KMS-11 (cell line): ENCODE data around the gene DDX49.

Experiments used
- H2AFZ ChIP-seq: fragments of 200-600 bp; sonication (generic); 2 replicates; pipeline ENCODE4 v1.6.1; 2016; ENCODE audit warnings: antibody characterized with exemption, mixed run types, low read depth
- H3K27ac ChIP-seq: fragments of 200-600 bp; sonication (generic); 2 replicates; pipeline ENCODE4 v1.6.1; 2016; ENCODE audit warnings: mild to moderate bottlenecking, mixed run types
- H3K27me3 ChIP-seq: fragments of 200-600 bp; sonication (generic); 2 replicates; pipeline ENCODE4 v1.6.1; 2017; ENCODE audit warnings: mild to moderate bottlenecking, low read depth, mixed run types, moderate library complexity; ENCODE audit not compliant: insufficient read depth
- H3K36me3 ChIP-seq: fragments of 200-600 bp; sonication (generic); 2 replicates; pipeline ENCODE4 v1.6.1; 2017; ENCODE audit warnings: mild to moderate bottlenecking, mixed run types; ENCODE audit not compliant: insufficient read depth
- H3K4me1 ChIP-seq: fragments of 200-600 bp; sonication (generic); 2 replicates; pipeline ENCODE4 v1.6.1; 2016; ENCODE audit warnings: mild to moderate bottlenecking, low read depth, mixed run types; ENCODE audit not compliant: poor library complexity, severe bottlenecking
- H3K4me2 ChIP-seq: fragments of 200-600 bp; sonication (generic); 2 replicates; pipeline ENCODE4 v1.7.0; 2016; ENCODE audit warnings: mild to moderate bottlenecking, mixed run types
- H3K4me3 ChIP-seq: fragments of 200-600 bp; sonication (generic); IDR thresholded peaks from 2 replicates; pipeline ENCODE4 v1.6.1; 2017; ENCODE audit warnings: low read depth, low read length, mixed read lengths; ENCODE audit not compliant: insufficient read depth
- H3K79me2 ChIP-seq: fragments of 200-600 bp; sonication (generic); 2 replicates; pipeline ENCODE4 v1.6.1; 2016; ENCODE audit warnings: low read depth, mixed run types; ENCODE audit not compliant: insufficient read depth
- H3K9ac ChIP-seq: fragments of 200-600 bp; sonication (generic); 2 replicates; pipeline ENCODE4 v1.6.1; 2016; ENCODE audit warnings: mild to moderate bottlenecking, mixed run types
- H4K20me1 ChIP-seq: fragments of 200-600 bp; sonication (generic); 2 replicates; pipeline ENCODE4 v1.6.1; 2016; ENCODE audit warnings: mild to moderate bottlenecking, mixed run types; ENCODE audit not compliant: insufficient read depth
- TF ChIP-seq, protein P1 (sequence below): fragments of 200-600 bp; sonication (generic); conservative IDR thresholded peaks from 2 replicates; pipeline ENCODE4 v1.6.1; 2017; ENCODE audit warnings: low read depth, mild to moderate bottlenecking, antibody characterized with exemption, low read length, moderate library complexity, mixed read lengths

Gene DDX49

DNA sequence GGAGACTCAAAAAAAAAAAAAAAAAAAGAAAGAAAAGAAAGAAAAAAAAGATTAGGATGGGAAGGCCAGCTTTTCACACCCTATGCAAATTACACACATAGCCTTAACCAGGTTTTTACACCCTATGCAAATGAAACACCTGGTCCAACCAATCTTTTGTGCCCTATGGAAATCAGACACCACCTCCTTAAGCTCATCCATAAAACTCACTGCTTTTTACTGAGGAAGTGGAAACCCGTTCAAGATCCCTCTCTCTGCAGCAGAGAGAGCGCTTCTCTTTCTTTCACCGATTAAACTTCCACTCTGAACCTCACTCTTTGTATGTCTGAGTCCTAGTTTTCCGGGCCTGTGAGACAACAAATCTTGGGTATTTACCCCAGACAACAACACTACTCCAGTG, 46.8 kb downstream of the DDX49 start:
- no peak overlapping the region for H3K4me2 ChIP-seq
- H4K20me1 ChIP-seq: no peaks in the 10 kb centered on the region

DNA sequence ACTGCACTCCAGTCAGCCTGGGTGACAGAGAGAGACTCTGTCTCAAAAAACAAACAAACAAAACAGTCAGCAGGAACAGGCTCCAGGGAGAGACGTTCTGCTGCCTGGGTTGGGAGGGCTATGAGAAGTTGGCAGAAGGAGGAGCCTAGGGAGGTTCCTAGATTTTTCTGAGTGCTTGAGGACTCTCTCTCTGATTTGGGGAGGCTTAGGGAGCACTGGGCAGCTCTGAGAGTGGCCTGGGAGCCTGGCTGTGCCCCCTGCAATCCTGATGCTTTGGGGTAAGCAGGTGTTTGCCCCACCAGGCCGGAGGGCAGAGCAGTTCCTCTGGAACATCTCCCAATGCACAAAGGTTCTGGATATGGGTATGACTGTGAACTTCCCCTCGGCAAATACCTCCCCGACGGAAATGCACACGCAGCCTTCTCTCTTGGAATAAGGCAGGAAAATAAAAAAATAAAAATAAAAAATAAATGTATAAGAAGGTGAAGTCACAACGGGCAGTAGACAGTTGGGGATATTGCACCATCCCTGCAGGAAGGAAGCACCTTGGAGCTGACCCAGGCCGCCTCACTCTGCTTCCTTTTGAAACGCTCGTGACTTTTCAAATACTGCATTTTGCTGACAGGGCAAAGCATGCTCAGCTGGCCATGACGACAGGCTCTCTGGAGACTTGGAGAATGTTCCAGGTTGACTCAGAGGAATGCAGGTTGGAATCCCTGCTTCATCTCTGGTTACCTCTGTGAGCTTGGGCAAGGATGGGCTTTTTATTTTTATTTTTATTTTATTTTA, 48.0 kb downstream of the DDX49 start:
- no peak overlapping the region for H3K27ac ChIP-seq
- peaks cover 3% of the 10 kb centered on the region for H3K4me1 ChIP-seq
- no peaks in the 10 kb centered on the region for H3K36me3 ChIP-seq
- TF ChIP-seq, protein P1, sequence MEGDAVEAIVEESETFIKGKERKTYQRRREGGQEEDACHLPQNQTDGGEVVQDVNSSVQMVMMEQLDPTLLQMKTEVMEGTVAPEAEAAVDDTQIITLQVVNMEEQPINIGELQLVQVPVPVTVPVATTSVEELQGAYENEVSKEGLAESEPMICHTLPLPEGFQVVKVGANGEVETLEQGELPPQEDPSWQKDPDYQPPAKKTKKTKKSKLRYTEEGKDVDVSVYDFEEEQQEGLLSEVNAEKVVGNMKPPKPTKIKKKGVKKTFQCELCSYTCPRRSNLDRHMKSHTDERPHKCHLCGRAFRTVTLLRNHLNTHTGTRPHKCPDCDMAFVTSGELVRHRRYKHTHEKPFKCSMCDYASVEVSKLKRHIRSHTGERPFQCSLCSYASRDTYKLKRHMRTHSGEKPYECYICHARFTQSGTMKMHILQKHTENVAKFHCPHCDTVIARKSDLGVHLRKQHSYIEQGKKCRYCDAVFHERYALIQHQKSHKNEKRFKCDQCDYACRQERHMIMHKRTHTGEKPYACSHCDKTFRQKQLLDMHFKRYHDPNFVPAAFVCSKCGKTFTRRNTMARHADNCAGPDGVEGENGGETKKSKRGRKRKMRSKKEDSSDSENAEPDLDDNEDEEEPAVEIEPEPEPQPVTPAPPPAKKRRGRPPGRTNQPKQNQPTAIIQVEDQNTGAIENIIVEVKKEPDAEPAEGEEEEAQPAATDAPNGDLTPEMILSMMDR: no peak
- no peaks in the 10 kb centered on the region for H3K27me3 ChIP-seq
- H3K79me2 ChIP-seq: no peaks in the 10 kb centered on the region
- no peak overlapping the region for H3K9ac ChIP-seq
- no peaks in the 10 kb centered on the region for H4K20me1 ChIP-seq
- no peak overlapping the region for H2AFZ ChIP-seq
- H3K4me2 ChIP-seq: no peak overlapping the region
- no peak overlapping the region for H3K4me3 ChIP-seq

More for the DNA sequence above, 46.8 kb downstream of the DDX49 start:
- Histone ChIP-seq H2AFZ (no peak overlapping the region), H3K79me2 (no peaks in the 10 kb centered on the region), H3K27ac (no peak overlapping the region), H3K4me3 (no peak overlapping the region), H3K36me3 (no peaks in the 10 kb centered on the region), H3K4me1 (peaks cover 3% of the 10 kb centered on the region), H3K9ac (no peak overlapping the region), H3K27me3 (no peaks in the 10 kb centered on the region)
- TF ChIP-seq, protein P1: no peak

DNA sequence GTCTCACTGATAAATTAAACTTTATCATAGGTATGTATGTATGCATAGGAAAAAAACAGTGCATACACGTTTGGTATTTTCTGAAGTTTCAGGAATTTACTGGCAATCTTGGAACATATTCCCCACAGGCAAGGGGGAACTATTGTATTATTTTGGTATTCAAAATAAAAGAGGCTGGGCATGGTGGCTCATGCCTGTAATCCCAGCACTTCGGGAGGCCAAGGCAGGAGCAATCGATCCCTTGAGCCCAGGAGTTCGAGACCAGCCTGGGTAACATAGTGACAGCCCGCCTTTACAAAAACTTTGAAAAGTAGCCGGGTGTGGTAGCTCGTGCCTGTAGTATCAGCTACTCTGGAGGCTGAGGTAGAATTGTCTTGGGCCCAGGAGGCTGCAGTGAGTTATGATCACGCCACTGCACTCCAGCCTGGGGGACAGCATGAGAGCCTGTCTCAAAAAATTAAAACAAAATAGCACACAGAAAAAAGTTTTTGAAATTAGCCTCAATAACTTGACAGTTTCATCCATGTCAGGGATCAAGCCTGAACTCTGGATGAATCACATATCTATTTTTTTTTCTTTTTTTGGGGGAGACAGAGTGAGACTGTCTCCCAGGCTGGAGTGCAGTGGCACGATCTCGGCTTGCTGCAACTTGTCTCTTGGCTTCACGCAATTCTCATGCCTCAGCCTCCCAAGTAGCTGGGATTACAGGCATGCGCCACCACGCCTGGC, 50.6 kb downstream of the DDX49 start:
- Histone ChIP-seq H4K20me1 (no peaks in the 10 kb centered on the region), H3K27me3 (no peaks in the 10 kb centered on the region), H3K4me2 (no peak overlapping the region), H3K4me1 (peaks cover 3% of the 10 kb centered on the region), H2AFZ (no peak overlapping the region), H3K9ac (no peak overlapping the region), H3K79me2 (no peaks in the 10 kb centered on the region), H3K36me3 (no peaks in the 10 kb centered on the region), H3K27ac (no peak overlapping the region), H3K4me3 (no peak overlapping the region)
- TF ChIP-seq, protein P1: no peak

DNA sequence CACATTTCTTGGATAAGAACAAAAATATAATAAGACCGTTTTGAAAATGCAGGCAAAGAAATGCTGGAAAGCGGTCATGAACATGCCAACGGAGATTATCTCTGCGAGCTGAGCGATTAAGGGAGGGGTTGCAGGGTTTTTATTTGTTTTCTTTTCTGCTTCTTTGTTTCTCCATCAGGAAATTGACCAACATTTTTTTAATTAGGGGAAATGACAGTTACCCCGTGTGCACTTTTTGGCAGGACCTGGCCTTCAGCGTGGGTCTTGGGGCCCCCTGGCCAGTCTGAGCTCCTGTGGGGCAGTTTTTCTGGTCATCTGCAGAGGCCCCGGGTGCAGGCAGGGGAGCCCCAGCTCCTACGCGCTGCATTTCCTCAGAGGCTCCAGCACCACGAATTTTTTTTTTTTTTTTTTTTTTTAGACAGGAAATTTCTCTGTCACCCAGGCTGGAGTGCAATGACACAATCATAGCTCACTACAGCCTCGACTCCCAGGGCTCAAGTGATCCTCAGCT, 52.8 kb downstream of the DDX49 start:
- no peak overlapping the region for H3K4me3 ChIP-seq
- TF ChIP-seq, protein P1: no peak
- H3K27me3 ChIP-seq: no peaks in the 10 kb centered on the region
- no peak overlapping the region for H2AFZ ChIP-seq
- H3K9ac ChIP-seq: no peak overlapping the region
- no peaks in the 10 kb centered on the region for H3K79me2 ChIP-seq
- no peaks in the 10 kb centered on the region for H3K36me3 ChIP-seq
- no peak overlapping the region for H3K4me2 ChIP-seq
- no peak overlapping the region for H3K27ac ChIP-seq
- no peaks in the 10 kb centered on the region for H4K20me1 ChIP-seq
- H3K4me1 ChIP-seq: peaks cover 3% of the 10 kb centered on the region
